IMR-90 (cell line): Measurements from ENCODE around the gene LIMS2. TPM values are rescaled to one million over a fixed set of nuclear protein-coding genes. Genes with fewer than 3 reads are reported as not detected.

Source experiments
- ATAC-seq: fragments of 200-7000 bp; cut with Tn5 transposase; 2 replicates; pipeline ENCODE4 v1.9.1; 2020; ENCODE audit warnings: low read depth, mild to moderate bottlenecking, moderate library complexity
- BruUV-seq: library from RNA; stranded (reverse); fragments of 400-500 nt; replicated peaks from 2 replicates; lab custom pipeline; 2021; lab: Mats Ljungman, UMichigan
- CTCF ChIA-PET: fragments of 300-600 bp; formaldehyde crosslinking; extraction: SDS; loops from one replicate; lab custom pipeline; 2021; ENCODE audit warnings: antibody characterized with exemption; lab: Yijun Ruan, JAX
- POLR2A ChIA-PET: fragments of 300-600 bp; sonication (Branson Sonifier 250); formaldehyde crosslinking; loops from one replicate; lab custom pipeline; 2022; ENCODE audit warnings: antibody characterized with exemption; ENCODE audit not compliant: unreplicated experiment; lab: Charles Lee
- DNase-seq: peaks from one replicate; pipeline ENCODE4 v3.0.0; 2013
- H2AFZ ChIP-seq: replicated peaks from 2 replicates; pipeline ENCODE3; 2013; ENCODE audit warnings: low read length, mild to moderate bottlenecking; ENCODE audit not compliant: poor library complexity
- H2AK5ac ChIP-seq: 2 replicates; pipeline ENCODE4 v1.6.1; 2013; ENCODE audit warnings: low read depth, low read length, inconsistent platforms
- H2AK9ac ChIP-seq: replicated peaks from 2 replicates; pipeline ENCODE3; 2013; ENCODE audit warnings: mild to moderate bottlenecking, low read depth, low read length, moderate library complexity; ENCODE audit not compliant: poor library complexity
- H2BK120ac ChIP-seq: 2 replicates; pipeline ENCODE4 v1.6.1; 2013; ENCODE audit warnings: low read depth, low read length, inconsistent platforms
- H2BK15ac ChIP-seq: 3 replicates; pipeline ENCODE4 v1.6.1; 2013; ENCODE audit warnings: low read depth, low read length, inconsistent platforms
- H2BK20ac ChIP-seq: 2 replicates; pipeline ENCODE4 v1.6.1; 2013; ENCODE audit warnings: low read depth, mild to moderate bottlenecking, inconsistent platforms, low read length, moderate library complexity
- H2BK5ac ChIP-seq: 2 replicates; pipeline ENCODE4 v1.6.1; 2013; ENCODE audit warnings: mild to moderate bottlenecking, low read depth, low read length, inconsistent platforms; ENCODE audit not compliant: poor library complexity, severe bottlenecking
- H3K14ac ChIP-seq: replicated peaks from 2 replicates; pipeline ENCODE4 v1.6.1; 2013; ENCODE audit warnings: low read depth, low read length, inconsistent platforms
- H3K18ac ChIP-seq: 2 replicates; pipeline ENCODE4 v1.6.1; 2013; ENCODE audit warnings: low read depth, low read length, control low read depth
- H3K23ac ChIP-seq: 2 replicates; pipeline ENCODE4 v1.6.1; 2013; ENCODE audit warnings: low read depth, low read length, inconsistent platforms
- H3K27ac ChIP-seq: 2 replicates; pipeline ENCODE4 v1.5.1; 2013; ENCODE audit warnings: mild to moderate bottlenecking, control low read depth, low read length; ENCODE audit not compliant: insufficient read depth
- H3K27me3 ChIP-seq: 2 replicates; pipeline ENCODE4 v1.6.1; 2013; ENCODE audit warnings: low read length; ENCODE audit not compliant: control insufficient read depth, insufficient read depth
- H3K36me3 ChIP-seq: 2 replicates; pipeline ENCODE4 v1.6.1; 2013; ENCODE audit warnings: low read length, mixed read lengths; ENCODE audit not compliant: control insufficient read depth, insufficient read depth
- H3K4ac ChIP-seq: 2 replicates; pipeline ENCODE4 v1.6.1; 2013; ENCODE audit warnings: low read depth, low read length, inconsistent platforms
- H3K4me1 ChIP-seq: 2 replicates; pipeline ENCODE4 v1.6.1; 2013; ENCODE audit warnings: low read length, mixed read lengths; ENCODE audit not compliant: control insufficient read depth, insufficient read depth
- H3K4me2 ChIP-seq: 2 replicates; pipeline ENCODE4 v1.6.1; 2013; ENCODE audit warnings: low read depth, mild to moderate bottlenecking, control low read depth, low read length, moderate library complexity
- H3K4me3 ChIP-seq: 2 replicates; pipeline ENCODE4 v1.5.1; 2013; ENCODE audit warnings: low read depth, mild to moderate bottlenecking, control low read depth, low read length, moderate library complexity; ENCODE audit not compliant: insufficient read depth
- H3K56ac ChIP-seq: 2 replicates; pipeline ENCODE4 v1.6.1; 2013; ENCODE audit warnings: low read length, inconsistent platforms; ENCODE audit not compliant: insufficient read depth; ENCODE audit errors: extremely low read depth
- H3K79me1 ChIP-seq, 2 experiments: 2 replicates each; pipeline ENCODE4 v1.6.1; 2013; ENCODE audit warnings: low read length in 2 of 2, inconsistent platforms in 1 of 2, low read depth in 1 of 2
- H3K9ac ChIP-seq: 2 replicates; pipeline ENCODE4 v1.6.1; 2013; ENCODE audit warnings: low read depth, low read length, control low read depth
- H3K9me1 ChIP-seq: 2 replicates; pipeline ENCODE4 v1.6.1; 2013; ENCODE audit warnings: low read length, inconsistent platforms; ENCODE audit not compliant: insufficient read depth
- H3K9me3 ChIP-seq: 2 replicates; pipeline ENCODE4 v1.6.1; 2013; ENCODE audit warnings: low read length; ENCODE audit not compliant: control insufficient read depth, insufficient read depth
- H4K20me1 ChIP-seq: 2 replicates; pipeline ENCODE4 v1.6.1; 2013; ENCODE audit warnings: low read length, inconsistent platforms; ENCODE audit not compliant: insufficient read depth
- H4K5ac ChIP-seq: 2 replicates; pipeline ENCODE4 v1.6.1; 2013; ENCODE audit warnings: mild to moderate bottlenecking, low read depth, low read length, control low read depth
- H4K8ac ChIP-seq, 2 experiments: 2 replicates each; pipeline ENCODE4 v1.6.1; 2013; ENCODE audit warnings: low read depth in 2 of 2, low read length in 2 of 2, control low read depth in 1 of 2, inconsistent platforms in 1 of 2
- H4K91ac ChIP-seq: 2 replicates; pipeline ENCODE4 v1.6.1; 2013; ENCODE audit warnings: low read depth, low read length, inconsistent platforms; ENCODE audit not compliant: insufficient read depth
- FOS ChIP-seq: fragments of 150-350 bp; IDR thresholded peaks from 2 replicates; pipeline ENCODE4 v1.6.1; 2016; ENCODE audit warnings: low read depth, low read length
- MAFK ChIP-seq: IDR thresholded peaks from 2 replicates; pipeline ENCODE4 v1.6.1; 2012; ENCODE audit warnings: low read depth, low read length, improper control_type of control experiment
- MAZ ChIP-seq: IDR thresholded peaks from 2 replicates; pipeline ENCODE4 v1.6.1; 2012; ENCODE audit warnings: low read depth, mild to moderate bottlenecking, low read length, improper control_type of control experiment, moderate library complexity, borderline replicate concordance
- WGBS, 2 experiments: methylation state at CpG; one replicate each; pipeline versions ENCODE4 v1.1.5 to v1.1.7; 2013; ENCODE audit warnings: missing lambda C conversion rate in 2 of 2; ENCODE audit not compliant: insufficient read length in 1 of 2; ENCODE audit errors: extremely low coverage in 2 of 2; 5-methylcytosine and 5-hydroxymethylcytosine counted together
- dilution Hi-C: fragments of 300-500 bp; cut with HindIII; formaldehyde crosslinking; loops from one replicate; pipeline ENCODE4 v1.14.3; 2018; ENCODE audit warnings: low sequenced_read_pairs; ENCODE audit not compliant: unreplicated experiment
- in situ Hi-C: fragments of 300-500 bp; cut with MboI; formaldehyde crosslinking; loops from 3 replicates; pipeline ENCODE4 v1.14.3; 2019; ENCODE audit warnings: low sequenced_read_pairs, inconsistent platforms, mixed read lengths
- intact Hi-C: fragments of 100-400 bp; cut with micrococcal nuclease; formaldehyde crosslinking; loops from 2 replicates; pipeline ENCODE4 v1.10.0; 2022
- polyA plus RNA-seq, 3 experiments: library from polyadenylated mRNA; depleted of rRNA; stranded (reverse); fragments of >200 nt; gene quantifications; 2 replicates each; pipeline ENCODE4 v1.2.3, GENCODE V29; 2012; ENCODE audit warnings: low replicate concordance in 1 of 3
- total RNA-seq: library from RNA; depleted of rRNA; stranded (reverse); fragments of >200 nt; gene quantifications from 2 replicates; pipeline ENCODE4 v1.2.3, GENCODE V29; 2012

LIMS2 gene
- total and polyA plus RNA-seq, 2 of the 4 experiments (the other 2 are of a cell fraction): 1.3 to 18.8 TPM

DNA sequence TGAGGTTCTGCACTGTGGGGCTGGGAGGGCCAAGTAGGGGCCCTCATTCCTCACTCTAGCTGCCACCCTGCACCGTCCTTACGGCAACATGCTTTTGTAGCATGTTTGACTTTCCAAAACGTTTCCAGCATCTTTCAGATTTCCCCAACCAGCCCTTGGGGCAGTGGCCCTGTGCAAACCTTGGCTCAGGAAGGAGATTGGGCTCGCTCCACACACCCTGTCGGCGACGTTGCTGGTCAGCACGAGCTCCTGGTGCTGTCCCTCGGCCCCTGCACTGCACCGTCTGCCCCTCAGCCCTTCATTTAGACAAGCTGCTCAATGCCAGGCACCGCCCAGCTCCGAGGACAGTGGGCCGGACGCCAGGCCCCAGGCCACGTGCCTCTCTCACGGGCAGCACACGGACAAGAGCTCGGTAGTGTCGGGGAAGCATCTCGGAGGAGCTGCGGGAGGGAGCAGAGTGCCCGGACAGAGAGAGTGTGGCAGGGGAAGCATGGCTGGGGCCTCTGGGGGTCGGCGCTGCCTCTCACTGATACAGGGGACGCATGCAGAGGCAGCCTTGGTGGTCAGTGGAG lies 22.5 kb downstream of the LIMS2 start:
- no peak overlapping the region for H3K4me3 ChIP-seq
- 70% methylated on average over 16 of the region's 25 CpGs; no CpG with 5 or more reads in 1 of the 2 experiments for WGBS, 2 experiments
- no peak overlapping the region for H2BK120ac ChIP-seq
- no peak for TF ChIP-seq FOS
- TF ChIP-seq MAZ: no peak
- TF ChIP-seq MAFK: no peak
- H4K5ac ChIP-seq: no peak overlapping the region
- H2BK15ac ChIP-seq: no peak overlapping the region
- H4K8ac ChIP-seq: no peak overlapping the region
- no peak overlapping the region for H3K4ac ChIP-seq
- no peak overlapping the region for H3K27ac ChIP-seq
- in situ Hi-C loops (no loop called here), dilution Hi-C loops (no loop called here), intact Hi-C loops (loop anchor here (1.0 kb wide), 1 partner anchor 8 kb away; no protein-coding TSS in a partner anchor)
- POLR2A ChIA-PET: no interaction called here
- peaks cover 18% of the 10 kb centered on the region for H3K36me3 ChIP-seq
- BruUV-seq: no TSS peak
- H4K91ac ChIP-seq: no peak overlapping the region
- peaks cover 16% of the 10 kb centered on the region for H4K20me1 ChIP-seq
- no peak overlapping the region for H3K4me2 ChIP-seq
- DNase-seq (no peak), ATAC-seq (no peak)
- no peak overlapping the region for H3K18ac ChIP-seq
- no peaks in the 10 kb centered on the region for H3K27me3 ChIP-seq
- H3K9me1 ChIP-seq: peaks cover 6% of the 10 kb centered on the region; the same call in 1 of the 2 replicates
- peaks cover 0 to 19% of the 10 kb centered on the region in 2 experiments; a peak in 3 of 4 replicates for H3K79me1 ChIP-seq
- H2AK9ac ChIP-seq: no peak overlapping the region
- H3K23ac ChIP-seq: no peak overlapping the region
- no peak overlapping the region for H2BK20ac ChIP-seq
- no peak overlapping the region for H2AFZ ChIP-seq
- H2BK5ac ChIP-seq: no peak overlapping the region
- H3K4me1 ChIP-seq: peaks cover 2% of the 10 kb centered on the region; the same call in 1 of the 2 replicates
- no peak overlapping the region for H3K14ac ChIP-seq
- H2AK5ac ChIP-seq: no peak overlapping the region
- H3K9me3 ChIP-seq: no peaks in the 10 kb centered on the region
- no peak overlapping the region for H3K9ac ChIP-seq
- H3K56ac ChIP-seq: no peak overlapping the region
- CTCF ChIA-PET: no interaction called here
